AG10803 (cell line): Measurements from ENCODE around the gene DSE.

Experiments
- DNase-seq: peaks from one replicate; pipeline ENCODE4 v3.0.0; 2010; ENCODE audit warnings: low read depth
- H3K4me3 ChIP-seq: 2 replicates; pipeline ENCODE4 v1.5.1; 2011; ENCODE audit warnings: mild to moderate bottlenecking, low read length, control low read depth
- TF ChIP-seq, protein P1 (sequence below): conservative IDR thresholded peaks from 2 replicates; pipeline ENCODE4 v1.5.1; 2011; ENCODE audit warnings: mild to moderate bottlenecking, low read length, control low read depth, inconsistent platforms

DSE gene

DNA sequence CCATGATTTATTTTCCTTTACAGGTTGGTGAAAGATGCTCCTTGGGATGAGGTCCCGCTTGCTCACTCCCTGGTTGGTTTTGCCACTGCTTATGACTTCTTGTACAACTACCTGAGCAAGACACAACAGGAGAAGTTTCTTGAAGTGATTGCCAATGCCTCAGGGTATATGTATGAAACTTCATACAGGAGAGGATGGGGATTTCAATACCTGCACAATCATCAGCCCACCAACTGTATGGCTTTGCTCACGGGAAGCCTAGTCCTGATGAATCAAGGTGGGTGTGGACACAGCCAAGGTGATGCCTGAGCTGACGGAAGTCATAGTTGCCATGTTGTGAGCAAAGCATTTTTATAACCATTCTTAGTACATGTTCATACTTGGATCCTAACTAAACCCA is 55.8 kb downstream of the DSE start:
- no peak for DNase-seq
- TF ChIP-seq, protein P1, sequence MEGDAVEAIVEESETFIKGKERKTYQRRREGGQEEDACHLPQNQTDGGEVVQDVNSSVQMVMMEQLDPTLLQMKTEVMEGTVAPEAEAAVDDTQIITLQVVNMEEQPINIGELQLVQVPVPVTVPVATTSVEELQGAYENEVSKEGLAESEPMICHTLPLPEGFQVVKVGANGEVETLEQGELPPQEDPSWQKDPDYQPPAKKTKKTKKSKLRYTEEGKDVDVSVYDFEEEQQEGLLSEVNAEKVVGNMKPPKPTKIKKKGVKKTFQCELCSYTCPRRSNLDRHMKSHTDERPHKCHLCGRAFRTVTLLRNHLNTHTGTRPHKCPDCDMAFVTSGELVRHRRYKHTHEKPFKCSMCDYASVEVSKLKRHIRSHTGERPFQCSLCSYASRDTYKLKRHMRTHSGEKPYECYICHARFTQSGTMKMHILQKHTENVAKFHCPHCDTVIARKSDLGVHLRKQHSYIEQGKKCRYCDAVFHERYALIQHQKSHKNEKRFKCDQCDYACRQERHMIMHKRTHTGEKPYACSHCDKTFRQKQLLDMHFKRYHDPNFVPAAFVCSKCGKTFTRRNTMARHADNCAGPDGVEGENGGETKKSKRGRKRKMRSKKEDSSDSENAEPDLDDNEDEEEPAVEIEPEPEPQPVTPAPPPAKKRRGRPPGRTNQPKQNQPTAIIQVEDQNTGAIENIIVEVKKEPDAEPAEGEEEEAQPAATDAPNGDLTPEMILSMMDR, result no peak
- no peak overlapping the region for H3K4me3 ChIP-seq

DNA sequence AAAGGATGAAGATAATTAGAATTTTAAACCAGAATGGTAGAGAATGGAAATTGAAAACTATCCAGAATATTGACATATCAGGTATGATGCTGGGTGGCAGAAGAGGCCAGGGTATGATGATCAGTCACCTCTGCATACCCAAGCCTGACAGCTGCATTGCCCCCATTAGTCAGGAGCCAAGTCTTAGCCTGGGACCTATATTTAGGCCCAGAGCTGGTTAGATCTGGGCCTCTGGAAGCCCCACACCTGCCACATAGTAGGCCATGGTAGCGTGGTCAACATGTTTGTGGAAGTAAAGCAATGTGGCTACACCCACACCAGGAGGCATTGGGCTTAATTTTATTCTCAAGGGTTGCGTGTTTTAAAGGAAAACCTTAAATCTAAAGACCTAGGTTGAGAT is 58.4 kb downstream of the DSE start:
- DNase-seq, result no peak
- TF ChIP-seq, protein P1, result no peak
- no peak overlapping the region for H3K4me3 ChIP-seq

DNA sequence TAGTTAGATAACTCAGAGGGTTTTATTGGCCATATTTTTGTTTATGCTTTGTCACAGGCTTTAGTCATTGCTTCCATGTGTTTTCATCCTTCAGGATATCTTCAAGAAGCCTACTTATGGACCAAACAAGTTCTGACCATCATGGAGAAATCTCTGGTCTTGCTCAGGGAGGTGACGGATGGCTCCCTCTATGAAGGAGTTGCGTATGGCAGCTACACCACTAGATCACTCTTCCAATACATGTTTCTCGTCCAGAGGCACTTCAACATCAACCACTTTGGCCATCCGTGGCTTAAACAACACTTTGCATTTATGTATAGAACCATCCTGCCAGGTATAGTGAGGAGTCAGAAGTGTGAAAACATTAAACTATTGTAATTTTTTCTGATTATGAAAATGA is 60.1 kb downstream of the DSE start:
- DNase-seq, result no peak
- TF ChIP-seq, protein P1, result no peak
- H3K4me3 ChIP-seq, result no peak overlapping the region

DNA sequence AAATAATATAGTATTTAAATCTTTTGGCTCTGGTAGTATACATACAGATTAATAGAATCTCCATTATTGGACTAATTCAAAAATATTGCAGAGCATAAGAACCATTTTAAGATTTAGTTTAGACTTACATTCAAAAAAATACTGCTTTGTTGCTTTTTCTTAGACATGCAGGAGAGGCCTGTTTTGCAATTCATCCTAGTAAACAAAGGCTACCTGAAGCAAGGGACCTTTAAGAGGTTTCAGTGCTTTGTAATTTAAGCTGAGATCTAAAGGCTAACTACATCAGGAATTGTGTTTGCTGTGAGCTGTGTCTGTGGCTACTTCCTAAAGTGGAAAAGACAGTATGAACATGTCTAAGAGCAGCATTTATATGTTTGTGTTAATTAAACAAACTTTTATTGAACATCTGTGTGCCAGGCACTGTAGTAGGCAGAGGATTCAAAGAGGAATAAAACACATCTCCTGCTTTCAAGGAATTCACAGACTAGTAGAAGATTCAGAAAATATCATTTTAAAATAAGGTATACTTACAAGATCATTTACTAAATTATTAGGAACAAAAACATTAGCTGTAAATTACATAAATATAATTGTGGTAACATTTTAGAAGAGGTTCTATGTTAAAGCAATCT is 61.3 kb downstream of the DSE start:
- no peak for DNase-seq
- TF ChIP-seq, protein P1, result no peak
- H3K4me3 ChIP-seq, result no peak overlapping the region

DNA sequence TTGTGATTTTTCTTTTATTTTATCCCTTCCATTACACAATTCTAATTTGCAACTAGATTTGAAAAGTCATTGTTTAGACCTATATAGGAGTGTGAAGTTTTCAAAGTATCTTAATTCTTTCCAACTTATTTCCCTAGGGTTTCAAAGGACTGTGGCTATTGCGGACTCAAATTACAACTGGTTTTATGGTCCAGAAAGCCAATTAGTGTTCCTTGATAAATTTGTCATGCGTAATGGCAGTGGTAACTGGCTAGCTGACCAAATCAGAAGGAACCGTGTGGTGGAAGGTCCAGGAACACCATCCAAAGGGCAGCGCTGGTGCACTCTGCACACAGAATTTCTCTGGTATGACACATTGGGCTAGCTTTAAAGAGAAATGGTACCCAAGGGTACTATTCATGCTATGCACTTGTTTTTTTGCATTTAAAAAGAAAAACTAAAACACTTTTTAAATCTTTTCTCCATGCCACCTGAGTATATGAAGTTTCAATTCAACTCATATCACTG is 62.5 kb downstream of the DSE start:
- H3K4me3 ChIP-seq, result no peak overlapping the region
- no peak for DNase-seq
- TF ChIP-seq, protein P1, result no peak

DNA sequence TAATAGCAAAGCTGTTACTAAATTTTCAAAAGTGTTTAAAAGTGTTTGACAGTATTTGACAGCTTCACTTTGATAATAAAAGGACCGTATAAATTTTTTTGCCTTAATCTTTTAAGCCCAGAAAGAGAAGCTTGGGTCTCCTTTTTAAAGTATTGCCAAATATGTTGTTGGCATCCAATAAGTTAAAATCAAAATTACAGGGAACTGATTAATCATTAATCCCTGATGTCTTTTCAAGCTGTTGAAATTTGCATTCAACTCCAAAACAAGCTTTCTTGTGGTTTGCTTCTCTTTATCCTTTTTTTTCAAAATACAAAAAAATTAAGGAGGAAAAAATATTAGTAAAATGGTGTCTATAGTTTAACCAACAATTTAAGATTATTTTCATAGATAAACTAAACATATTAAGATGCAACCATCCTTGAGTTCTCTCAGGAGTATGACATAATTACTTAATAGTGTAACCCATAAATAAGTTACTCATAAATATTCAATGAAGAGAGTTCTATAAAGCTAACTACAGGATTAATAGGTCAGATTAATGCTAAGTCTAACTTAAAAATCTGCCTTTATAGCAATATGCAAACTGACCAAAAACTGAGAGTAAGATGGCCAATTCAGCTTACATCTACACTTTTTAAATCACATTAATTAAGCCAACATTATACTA is 63.4 kb downstream of the DSE start:
- TF ChIP-seq, protein P1, result no peak
- no peak overlapping the region for H3K4me3 ChIP-seq
- DNase-seq, result no peak

DNA sequence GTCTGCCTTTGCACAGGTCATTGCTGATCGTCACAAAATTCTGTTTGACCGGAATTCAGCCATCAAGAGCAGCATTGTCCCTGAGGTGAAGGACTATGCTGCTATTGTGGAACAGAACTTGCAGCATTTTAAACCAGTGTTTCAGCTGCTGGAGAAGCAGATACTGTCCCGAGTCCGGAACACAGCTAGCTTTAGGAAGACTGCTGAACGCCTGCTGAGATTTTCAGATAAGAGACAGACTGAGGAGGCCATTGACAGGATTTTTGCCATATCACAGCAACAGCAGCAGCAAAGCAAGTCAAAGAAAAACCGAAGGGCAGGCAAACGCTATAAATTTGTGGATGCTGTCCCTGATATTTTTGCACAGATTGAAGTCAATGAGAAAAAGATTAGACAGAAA is 65.8 kb downstream of the DSE start:
- no peak for DNase-seq
- TF ChIP-seq, protein P1, result no peak
- no peak overlapping the region for H3K4me3 ChIP-seq
